GM19455 (cell line): ENCODE measurements around the gene SLC66A3.

ENCODE experiments used
- ATAC-seq: cut with Tn5 transposase; IDR thresholded peaks from one replicate; pipeline ENCODE4 v1.9.1; 2021; ENCODE audit not compliant: unreplicated experiment

The SLC66A3 gene

DNA sequence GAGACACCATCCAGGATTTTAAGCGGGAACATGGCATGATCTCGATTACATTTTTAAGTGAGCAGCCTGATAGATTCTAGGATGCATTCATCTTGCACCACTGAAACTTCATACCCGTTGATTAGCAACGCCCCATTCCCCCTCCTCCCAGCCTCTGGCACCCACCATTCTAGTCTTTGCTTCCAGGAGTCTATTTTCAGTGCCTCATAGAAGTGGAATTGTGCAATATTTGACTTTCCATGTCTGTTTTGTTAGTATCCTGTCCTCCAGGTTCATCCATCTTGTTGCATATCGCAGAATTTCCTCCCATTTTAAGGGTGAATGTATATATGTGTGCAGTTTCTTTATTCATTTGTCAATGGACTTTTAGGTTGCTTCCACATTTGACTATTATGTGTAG lies 20.9 kb upstream of the SLC66A3 start:
- ATAC-seq: no peak

- ATAC-seq: no peak
These were observed 14.8 kb upstream of the SLC66A3 start for GRCh38 chr2:11140492-11140891.

DNA sequence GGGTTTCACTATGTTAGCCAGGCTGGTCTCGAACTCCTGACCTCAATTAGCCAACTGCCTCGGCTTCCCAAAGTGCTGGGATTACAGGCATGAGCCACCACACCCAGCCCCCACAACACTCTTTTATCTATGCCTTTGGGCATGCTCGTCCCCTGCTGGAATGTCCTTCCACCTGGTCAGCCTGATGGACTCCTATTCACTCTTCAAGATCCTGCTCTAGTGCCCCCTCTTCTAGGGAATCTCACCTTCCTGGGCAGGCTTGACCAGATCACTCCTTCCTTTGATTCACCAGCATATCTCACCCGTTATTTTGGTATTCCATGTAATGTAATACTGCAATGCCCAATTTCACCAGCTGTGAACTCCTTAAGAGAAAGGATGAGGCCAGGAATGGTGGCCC lies 13.9 kb upstream of the SLC66A3 start:
- ATAC-seq: no peak

DNA sequence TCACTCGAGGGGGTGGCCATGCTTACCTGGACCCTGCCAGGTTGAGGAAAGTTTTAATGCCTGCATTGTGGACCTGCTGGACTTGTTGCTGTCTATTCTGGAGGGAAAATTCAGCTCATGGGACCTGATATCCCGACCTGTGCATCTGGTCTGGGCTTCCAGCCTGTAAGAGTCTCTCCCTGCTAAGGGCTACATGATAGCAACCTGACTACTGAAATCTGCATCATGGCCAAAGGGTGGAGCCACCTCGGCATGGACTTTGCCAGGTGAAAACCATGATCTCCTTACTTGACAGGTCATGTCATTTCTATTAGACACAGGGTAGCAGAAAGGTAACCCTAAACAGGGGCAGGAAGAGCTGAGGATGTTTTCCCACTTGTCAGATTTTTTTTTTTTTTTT lies 12.9 kb upstream of the SLC66A3 start:
- ATAC-seq: no peak

DNA sequence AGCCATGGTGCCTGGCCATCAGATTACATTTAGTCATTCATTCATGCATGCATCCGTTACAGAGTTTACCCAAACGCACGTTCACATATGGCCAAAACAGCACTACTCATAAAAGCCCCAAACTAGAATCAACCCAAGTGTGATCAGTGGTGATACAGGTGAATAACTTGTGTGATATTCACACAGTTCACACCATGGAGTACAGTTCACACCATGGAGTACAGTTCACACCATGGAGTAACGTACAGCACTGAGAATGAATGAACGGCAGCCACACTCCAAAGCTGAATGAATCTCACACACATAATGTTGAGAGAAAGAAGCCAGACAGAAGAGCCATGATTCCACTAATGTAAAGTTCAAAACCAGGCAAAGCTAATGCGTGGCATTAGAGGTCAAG lies 12.3 kb upstream of the SLC66A3 start:
- ATAC-seq: no peak

GRCh38 chr2:11144077-11144737 lies 11.1 kb upstream of the SLC66A3 start:
- ATAC-seq: no peak

GRCh38 chr2:11144738-11145079 lies 10.6 kb upstream of the SLC66A3 start:
- no peak for ATAC-seq

- no peak for ATAC-seq
These were observed 9.9 kb upstream of the SLC66A3 start for GRCh38 chr2:11145350-11145749.

DNA sequence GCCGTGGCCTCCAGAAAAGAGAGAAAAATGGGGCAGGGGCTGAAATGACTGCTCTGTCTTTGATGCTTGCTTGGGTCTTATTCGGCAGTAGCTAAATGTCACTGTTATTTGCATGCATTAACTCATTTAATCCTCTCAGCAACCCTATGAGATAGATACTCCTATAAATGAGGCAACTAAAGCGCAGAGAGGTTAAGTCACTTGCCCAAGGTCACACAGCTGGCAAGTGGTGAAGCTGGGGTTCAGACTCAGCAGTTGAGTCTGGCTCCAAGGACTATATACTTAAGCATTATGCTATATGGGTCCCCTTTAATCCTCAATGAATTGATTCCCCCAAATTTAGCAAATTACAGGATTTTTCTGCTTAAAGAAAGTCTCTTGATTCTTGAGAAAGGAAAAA lies 9.2 kb upstream of the SLC66A3 start:
- no peak for ATAC-seq

GRCh38 chr2:11147263-11147662 lies 8.0 kb upstream of the SLC66A3 start:
- ATAC-seq: no peak

- ATAC-seq: no peak
These were observed 2.7 kb upstream of the SLC66A3 start for GRCh38 chr2:11152591-11152990.

DNA sequence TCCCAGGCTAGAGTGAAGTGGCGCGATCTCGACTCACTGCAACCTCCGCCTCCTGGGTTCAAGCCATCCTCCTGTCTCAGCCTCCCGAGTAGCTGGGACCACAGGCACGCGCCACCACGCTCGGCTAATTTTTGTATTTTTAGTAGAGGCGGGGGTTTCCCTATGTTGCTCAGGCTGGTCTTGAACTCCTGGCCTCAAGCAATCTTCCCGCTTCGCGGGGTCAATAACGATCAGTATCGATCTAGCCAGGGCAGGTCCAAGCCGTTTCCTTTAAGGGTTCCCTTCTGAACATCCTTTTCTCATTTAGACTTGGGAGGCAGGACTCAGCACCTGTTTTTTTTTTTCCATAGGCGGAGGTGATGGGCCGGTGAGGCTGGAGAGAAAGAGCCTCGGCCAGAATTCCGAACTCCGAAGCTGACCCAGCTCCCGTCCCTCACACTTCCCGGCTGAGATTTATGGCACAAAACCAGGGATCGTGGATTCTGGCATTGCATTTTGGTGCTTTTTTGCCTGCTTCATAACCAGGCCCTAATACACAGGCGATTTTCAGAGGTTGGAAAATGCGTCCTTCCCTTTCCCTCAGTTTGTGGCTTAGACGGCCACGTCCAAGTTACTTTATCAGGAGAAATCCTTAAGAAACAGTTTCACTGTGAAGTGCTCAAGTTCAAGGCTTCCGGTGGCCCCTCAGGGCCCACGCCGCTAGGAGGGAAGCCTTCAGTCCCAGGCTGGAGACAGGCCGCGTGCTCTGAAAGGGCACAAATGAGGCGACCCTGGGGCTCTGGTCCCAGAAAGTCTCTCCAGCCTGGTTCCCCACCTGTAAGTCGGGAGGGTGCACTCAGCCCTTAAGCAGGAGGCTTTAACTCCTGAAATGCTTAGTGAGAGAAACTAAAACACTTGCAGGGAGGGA lies 998 bp upstream of the SLC66A3 start:
- ATAC-seq: peak; percentile 22

- ATAC-seq: peak; percentile 59
These were observed 315 bp upstream of the SLC66A3 start for GRCh38 chr2:11154923-11155380.

DNA sequence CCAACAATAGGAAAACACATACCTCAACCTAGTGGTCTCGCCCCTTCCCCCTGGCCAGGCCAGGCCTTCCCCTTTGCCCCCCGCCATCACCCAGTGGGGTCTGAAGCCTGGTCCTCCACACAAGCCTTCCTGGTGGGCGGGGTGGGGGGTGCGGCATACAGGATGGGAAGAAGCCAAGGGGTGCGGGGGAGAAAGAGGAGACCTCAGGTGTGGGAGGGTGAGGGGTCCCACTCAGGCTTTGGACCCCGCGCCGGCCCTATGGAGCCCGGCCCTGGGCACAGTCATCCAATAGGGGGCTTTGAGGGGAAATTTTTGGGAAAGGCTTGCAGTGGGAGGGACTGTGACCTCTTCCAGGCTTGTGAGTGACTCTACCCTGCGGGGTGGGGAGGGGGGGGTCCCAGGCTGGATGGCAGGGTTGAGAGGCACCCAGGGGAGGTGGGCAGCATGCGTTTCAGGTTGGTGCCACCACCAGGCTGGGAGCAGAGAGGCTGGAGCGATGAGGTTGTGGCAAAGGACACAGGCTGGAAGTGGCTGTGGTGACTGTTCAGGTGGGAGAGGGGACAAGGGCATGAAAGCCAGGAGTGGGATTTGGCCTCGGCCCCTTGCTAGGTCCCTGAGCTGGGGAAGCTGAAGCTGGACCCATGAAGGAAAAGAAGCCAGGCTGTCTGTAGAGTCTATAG lies 1.3 kb downstream of the SLC66A3 start:
- no peak for ATAC-seq

GRCh38 chr2:11157296-11157695 lies 2.0 kb downstream of the SLC66A3 start:
- no peak for ATAC-seq

GRCh38 chr2:11157731-11158130 lies 2.5 kb downstream of the SLC66A3 start:
- ATAC-seq: no peak

DNA sequence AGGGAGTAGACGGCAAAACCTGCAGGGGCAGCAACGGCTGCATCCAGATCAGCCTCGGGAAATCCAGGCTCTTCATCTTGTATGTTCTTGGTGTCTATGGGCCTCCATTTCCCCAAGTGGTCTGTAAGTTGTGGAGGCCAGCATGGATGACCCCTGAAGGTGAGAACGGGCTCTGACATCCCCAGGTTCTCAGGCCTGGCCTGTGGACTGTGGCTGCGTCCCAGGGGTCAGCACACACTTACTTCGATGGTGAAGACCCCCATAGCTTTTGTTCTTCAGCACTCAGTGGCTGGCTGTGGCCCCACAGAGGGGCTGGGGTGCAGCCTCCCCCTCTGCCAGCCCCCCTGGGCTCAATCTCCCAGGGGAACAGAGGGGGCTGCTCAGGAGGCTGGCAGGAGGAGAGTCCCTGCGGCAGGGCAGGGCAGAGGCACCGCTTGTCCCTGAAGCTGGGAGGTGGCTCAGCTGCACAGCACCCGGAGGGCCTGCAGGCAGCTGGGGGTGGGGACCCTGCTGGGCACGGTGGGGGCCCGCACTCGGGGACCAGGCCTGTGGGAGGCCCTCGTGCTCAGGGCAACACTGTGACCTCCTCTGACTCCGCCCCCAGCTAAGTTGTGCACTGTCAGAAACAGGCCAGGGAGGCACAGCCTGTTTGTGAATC lies 3.8 kb downstream of the SLC66A3 start:
- no peak for ATAC-seq

- no peak for ATAC-seq
These were observed 4.4 kb downstream of the SLC66A3 start for GRCh38 chr2:11159574-11160170.

DNA sequence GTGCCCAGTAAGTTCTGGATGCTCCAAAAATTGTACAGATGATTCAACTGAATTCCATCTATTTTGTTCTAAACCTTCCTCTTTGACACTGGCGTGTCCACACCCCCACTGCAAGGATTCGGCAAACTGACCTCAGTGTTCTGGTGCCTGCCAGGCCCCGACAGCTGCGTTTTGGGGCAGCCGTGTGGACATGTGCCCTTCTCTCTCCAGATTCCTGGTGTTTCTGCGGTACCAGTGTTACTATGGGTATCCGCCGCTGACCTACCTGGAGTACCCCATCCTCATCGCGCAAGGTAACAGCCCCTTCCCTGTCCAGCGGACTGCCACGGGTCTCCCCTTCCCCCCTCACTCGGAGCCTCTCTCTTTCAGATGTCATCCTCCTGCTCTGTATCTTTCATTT lies 5.0 kb downstream of the SLC66A3 start:
- no peak for ATAC-seq

GRCh38 chr2:11160731-11161455 lies 5.6 kb downstream of the SLC66A3 start:
- ATAC-seq: peak; percentile 58
